Activated T-cell treated with anti-CD3 and anti-CD28 coated beads, Interleukin-2, amount 50 U/mL, for 4 hours (primary cell): ENCODE data around the gene DCXR. TPM values are rescaled to one million over a fixed set of nuclear protein-coding genes. Genes with fewer than 3 reads are reported as not detected.
A peak's percentile ranks its signal among the peaks of the same experiment; 100 is the strongest.

Experiments
- ATAC-seq, 2 donors: fragments of 200-7000 bp; cut with Tn5 transposase; one replicate each; pipeline ENCODE4 v1.10.0; 2021
- DNase-seq: peaks from one replicate; pipeline ENCODE4 v3.0.0-alpha.2; 2020
- H3K27me3 Mint-ChIP-seq: one replicate; pipeline ENCODE4 v1.8.0; 2021; ENCODE audit warnings: low read depth, mixed read lengths
- H3K36me3 Mint-ChIP-seq: one replicate; pipeline ENCODE4 v1.8.0; 2022; ENCODE audit warnings: mixed read lengths; ENCODE audit not compliant: insufficient read depth
- H3K4me1 Mint-ChIP-seq: one replicate; pipeline ENCODE4 v1.8.0; 2021; ENCODE audit warnings: low read depth, mixed read lengths
- H3K4me3 Mint-ChIP-seq: one replicate; pipeline ENCODE4 v1.8.0; 2021; ENCODE audit warnings: mild to moderate bottlenecking, moderate library complexity, mixed read lengths
- H3K9me3 Mint-ChIP-seq: one replicate; pipeline ENCODE4 v1.8.0; 2021; ENCODE audit warnings: mixed read lengths
- total RNA-seq, 3 donors: library from RNA; stranded (reverse); gene quantifications; one replicate each; pipeline ENCODE4 v1.2.1, GENCODE V29; 2021

DCXR gene
- total RNA-seq = 10 to 100 TPM; 74.2 to 88.6 (median 76.9) TPM

DNA sequence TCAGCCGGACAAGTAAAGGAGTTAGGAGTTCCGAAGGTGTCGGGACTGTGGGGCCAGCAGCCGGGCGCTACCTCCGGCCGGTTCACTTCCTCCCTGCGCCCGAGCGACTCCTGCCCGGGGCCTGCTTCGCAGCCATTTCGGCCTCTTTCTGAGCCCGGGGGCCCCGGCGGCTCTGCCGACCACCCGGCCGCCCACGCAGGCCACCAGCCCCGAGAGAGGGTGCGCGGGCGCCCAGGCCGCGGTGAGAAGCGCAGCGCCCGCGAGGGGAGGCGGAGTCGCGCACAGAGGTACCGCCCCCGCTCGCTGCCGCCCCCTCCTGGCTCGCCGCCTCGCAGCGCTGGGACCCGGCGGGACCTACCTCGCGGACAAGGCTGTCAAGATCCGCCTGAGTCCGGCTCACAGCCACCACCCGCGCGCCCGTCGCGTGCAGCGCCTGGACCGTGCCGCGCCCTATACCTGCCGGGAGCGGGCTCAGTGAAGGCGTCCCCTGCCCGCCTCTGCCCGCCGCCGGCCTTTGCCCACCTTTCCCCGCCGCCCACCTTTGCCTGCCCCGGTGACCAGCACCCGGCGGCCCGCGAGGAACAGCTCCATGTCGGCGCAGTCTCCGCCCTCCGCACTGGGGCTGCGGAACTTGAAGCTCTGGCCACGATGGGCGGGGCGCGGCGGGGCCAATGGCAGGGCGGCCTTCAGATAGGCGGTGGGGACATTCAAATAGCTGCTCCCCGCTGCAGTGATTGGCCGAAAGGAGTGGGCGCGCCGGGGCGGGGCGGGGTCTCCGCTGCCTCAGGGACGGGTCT, at the start of gene DCXR:
TSS of gene DCXR (minus strand) at position 606 of the 797 bp plus-strand sequence. CDS start at position 591, 15 bp downstream.
- ATAC-seq (peak; percentile 96 to 97), DNase-seq (peak; percentile 89)
- Mint-ChIP-seq H3K36me3 (peaks cover 8% of the 10 kb centered on the region), H3K9me3 (no peaks in the 10 kb centered on the region), H3K4me3 (peak within 1 kb of the TSS; percentile 81), H3K27me3 (no peaks in the 10 kb centered on the region), H3K4me1 (peaks cover 23% of the 10 kb centered on the region)

DNA sequence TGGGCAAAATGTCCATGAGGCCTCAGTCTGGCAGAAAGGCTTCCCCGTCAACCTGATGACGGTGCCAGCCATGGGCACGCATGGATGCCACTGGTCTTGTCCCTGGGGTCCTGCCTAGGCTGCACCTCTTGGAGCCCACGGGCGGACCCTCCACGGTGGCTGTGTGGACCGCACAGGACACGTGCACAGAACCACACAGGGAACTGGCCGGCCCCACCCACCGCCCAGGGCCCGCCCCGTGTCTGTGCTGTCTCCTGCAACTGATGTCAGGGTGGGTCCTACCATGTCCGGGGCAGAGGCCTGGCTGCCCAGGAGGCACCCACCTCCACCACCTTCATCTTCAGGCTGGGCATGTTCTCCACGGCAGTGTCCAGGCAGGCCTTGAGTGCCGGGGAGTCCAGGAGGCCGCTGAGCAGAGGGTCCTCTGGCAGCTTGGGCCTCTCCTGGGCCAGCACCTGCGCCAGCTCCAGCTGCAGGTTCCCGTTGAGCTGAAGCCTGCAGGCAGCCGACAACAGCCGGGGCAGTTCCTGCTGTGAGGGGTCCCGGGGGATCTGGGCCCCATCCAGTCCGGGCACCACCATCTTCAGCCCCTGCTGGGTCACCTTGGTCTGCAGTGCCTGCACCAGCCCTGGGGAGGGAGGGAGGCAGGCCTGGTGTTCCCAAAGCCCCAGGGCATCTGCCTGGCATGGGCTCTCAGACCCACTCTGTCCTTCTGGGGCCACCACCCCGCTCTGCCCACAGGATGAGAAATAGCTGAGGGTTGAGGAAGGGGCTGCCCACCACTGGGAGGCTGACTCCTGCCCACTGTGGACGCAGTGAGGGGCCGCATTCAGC, 48.7 kb upstream of the DCXR start:
- no peak overlapping the region for H3K4me3 Mint-ChIP-seq
- no peaks in the 10 kb centered on the region for H3K9me3 Mint-ChIP-seq
- ATAC-seq (no peak), DNase-seq (no peak)
- no peaks in the 10 kb centered on the region for H3K27me3 Mint-ChIP-seq
- H3K36me3 Mint-ChIP-seq = no peaks in the 10 kb centered on the region
- no peaks in the 10 kb centered on the region for H3K4me1 Mint-ChIP-seq

DNA sequence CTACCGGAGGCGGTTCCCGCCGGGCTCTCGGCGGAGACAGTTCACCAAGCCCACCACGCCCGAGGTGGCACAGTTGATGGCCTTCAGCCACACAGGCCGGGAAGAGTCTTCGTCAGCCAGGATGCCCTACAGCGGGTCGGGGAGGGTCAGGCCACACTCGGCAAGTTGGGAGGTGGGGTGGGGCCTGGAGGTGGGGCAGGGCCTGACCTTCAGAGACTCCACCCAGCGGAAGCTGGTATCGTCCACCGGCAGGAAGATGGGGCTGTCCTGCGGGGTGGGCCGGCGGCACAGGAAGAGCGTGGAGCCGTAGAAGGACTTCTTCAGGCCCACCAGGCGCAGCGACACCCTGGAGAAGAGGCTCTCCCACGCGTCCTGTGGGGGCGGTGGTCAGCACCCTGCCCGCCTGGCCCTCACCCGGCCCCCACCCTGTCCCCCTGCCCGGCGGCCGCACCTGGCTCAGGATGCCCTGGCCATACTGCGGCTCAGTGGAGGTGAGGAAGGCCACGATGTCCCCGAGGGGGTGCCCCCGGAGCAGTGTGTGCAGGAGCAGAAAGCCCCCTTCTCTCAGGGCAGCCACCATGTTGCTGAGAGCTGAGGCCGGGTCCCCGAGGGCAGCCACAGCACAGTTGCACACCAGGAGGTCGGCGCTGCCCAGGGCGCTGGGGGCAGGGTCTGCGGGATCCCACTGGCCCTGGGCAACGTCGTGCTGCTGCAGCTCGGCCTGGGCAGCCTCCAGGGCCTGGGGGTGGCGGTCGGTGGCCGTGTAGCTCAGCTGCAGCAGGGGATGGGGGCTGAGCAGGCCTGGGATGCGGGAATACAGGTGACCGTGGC, 47.7 kb upstream of the DCXR start:
- DNase-seq (no peak), ATAC-seq (no peak)
- H3K27me3 Mint-ChIP-seq = no peaks in the 10 kb centered on the region
- no peaks in the 10 kb centered on the region for H3K9me3 Mint-ChIP-seq
- no peaks in the 10 kb centered on the region for H3K36me3 Mint-ChIP-seq
- no peaks in the 10 kb centered on the region for H3K4me1 Mint-ChIP-seq
- no peak overlapping the region for H3K4me3 Mint-ChIP-seq

DNA sequence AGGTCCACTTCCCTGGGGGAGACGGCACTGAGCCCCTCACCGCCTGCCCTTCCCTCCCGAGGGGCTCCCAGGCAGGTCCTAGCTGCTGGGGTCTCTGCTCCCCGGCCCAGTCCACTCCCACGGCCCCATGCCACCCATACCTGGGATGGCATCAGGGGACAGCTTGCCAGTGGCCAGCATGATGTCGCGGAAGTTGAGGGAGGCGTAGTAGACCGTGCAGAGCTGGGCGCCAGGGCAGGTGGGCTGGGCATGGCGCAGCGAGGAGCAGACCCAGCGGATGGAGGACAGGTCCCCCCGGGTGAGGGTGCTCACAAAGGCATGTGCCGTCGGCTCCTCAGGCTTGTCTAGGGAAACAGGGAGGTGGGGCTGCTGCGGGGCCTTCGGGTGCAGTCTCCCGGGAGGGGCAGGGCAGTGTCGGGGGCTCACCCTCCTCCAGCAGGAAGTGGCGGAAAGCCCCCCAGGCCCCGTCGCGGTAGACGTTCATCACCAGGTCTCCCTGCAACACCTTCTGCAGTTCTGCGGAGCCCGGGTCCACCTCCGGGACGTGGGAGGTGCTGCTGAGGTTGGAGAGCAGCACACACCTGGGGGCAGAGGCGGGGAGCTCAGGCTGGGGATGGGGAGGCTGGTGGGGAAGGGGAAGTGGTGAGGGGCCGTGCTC, 47.0 kb upstream of the DCXR start:
- no peaks in the 10 kb centered on the region for H3K9me3 Mint-ChIP-seq
- H3K27me3 Mint-ChIP-seq = no peaks in the 10 kb centered on the region
- no peak overlapping the region for H3K4me3 Mint-ChIP-seq
- H3K36me3 Mint-ChIP-seq = no peaks in the 10 kb centered on the region
- DNase-seq (no peak), ATAC-seq (no peak)
- no peaks in the 10 kb centered on the region for H3K4me1 Mint-ChIP-seq

DNA sequence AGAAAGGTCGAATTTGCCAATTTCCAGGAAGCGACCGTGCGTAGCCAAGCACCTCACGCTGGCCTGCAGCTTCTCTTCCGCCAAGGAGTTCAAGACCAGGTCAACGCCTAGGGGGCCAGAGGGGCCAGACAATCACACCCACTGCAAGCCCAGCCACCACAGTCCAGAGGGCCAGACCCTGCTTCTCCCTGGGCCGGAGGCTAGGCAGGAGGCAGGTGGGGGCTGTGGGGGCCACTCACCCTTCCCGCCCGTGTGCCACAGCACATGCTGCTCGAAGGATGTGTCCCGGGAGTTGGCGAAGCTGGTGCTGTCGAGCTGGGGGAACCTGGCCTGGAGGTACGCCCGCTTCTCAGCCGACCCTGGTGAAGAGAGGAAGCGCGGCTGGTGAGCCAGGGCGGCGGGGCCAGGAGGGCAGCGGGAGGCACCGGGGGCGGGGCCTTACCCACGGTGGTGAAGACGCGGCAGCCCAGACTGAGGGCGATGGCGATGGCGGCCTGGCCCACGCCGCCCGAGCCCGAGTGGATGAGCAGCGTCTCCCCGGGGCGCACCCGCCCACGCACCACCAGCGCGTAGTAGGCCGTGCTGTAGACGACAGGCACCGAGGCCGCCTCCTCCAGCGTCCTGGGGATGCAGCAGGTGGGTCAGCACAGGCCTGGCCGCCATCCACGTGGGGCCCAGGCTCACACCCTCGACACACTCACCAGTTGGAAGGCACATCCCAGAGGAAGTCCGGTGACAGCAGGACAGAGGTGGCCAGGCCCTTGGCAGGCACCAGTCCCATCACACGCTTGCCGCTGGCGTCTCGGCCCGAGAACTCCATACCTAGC, 46.2 kb upstream of the DCXR start:
- no peaks in the 10 kb centered on the region for H3K9me3 Mint-ChIP-seq
- H3K4me1 Mint-ChIP-seq = no peaks in the 10 kb centered on the region
- no peaks in the 10 kb centered on the region for H3K36me3 Mint-ChIP-seq
- no peak overlapping the region for H3K4me3 Mint-ChIP-seq
- DNase-seq = no peak
- ATAC-seq = no peak
- no peaks in the 10 kb centered on the region for H3K27me3 Mint-ChIP-seq

DNA sequence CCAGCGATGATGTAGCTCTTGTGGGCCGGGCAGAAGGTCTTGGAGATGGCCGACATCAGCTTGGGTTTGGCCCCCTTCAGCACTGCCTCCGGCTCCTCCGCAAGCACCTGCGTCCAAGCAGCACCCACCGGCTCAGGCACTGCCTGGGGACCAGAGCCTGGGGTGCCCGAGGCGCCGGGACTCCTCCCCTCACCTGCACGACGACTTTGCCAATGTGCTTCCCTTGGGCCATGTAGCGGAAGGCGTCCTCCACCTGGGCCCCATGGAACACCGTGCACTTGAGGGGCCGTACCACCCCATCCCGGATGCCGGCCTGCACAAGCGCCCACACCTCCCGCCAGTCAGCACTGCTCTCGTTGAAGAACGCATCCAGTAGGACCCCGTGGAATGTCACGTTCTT, 45.5 kb upstream of the DCXR start:
- DNase-seq (no peak), ATAC-seq (no peak)
- Mint-ChIP-seq H3K27me3 (no peaks in the 10 kb centered on the region), H3K4me1 (no peaks in the 10 kb centered on the region), H3K4me3 (no peak overlapping the region), H3K9me3 (no peaks in the 10 kb centered on the region), H3K36me3 (peaks cover 2% of the 10 kb centered on the region)

DNA sequence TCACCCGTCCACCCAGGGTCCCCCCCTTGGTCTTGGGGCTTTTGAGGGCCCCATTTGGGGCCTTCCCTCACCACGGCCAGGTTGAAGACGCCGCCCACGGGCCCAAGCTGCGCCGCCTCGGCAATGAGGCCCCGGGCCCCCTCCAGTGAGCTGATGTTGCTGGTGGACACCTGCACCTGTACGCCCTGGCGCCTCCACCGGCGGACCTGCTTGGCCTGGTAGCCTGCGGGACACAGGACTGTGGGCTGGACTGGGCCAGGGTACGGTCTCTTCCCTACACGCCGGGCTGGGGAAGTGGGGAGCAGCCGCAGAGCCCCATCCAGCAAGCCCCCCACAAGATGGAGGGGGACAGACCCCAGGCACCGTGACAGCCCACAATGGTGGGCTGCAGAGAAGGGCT, 45.0 kb upstream of the DCXR start:
- peaks cover 2% of the 10 kb centered on the region for H3K36me3 Mint-ChIP-seq
- no peak for DNase-seq
- H3K4me3 Mint-ChIP-seq = no peak overlapping the region
- no peak for ATAC-seq
- H3K9me3 Mint-ChIP-seq = no peaks in the 10 kb centered on the region
- no peaks in the 10 kb centered on the region for H3K4me1 Mint-ChIP-seq
- H3K27me3 Mint-ChIP-seq = no peaks in the 10 kb centered on the region

DNA sequence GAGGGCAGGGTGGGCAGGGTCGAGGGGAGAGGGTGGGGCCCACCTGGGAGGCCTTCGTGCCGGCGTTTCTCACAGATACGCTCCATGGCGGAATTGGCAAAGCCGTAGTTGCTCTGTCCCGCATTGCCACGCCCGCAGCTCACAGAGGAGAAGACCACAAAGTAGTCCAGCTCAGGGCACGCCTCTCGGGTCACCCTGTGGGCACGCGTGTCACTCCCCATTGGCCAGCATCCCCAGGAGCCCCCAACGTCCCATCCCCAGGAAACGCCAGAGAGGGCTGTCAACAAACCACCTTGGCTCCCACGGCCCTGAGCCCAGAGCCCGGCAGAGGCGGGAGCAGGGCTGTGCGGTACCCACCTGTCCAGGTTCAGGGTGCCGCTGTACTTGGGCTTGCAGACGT, 44.5 kb upstream of the DCXR start:
- no peaks in the 10 kb centered on the region for H3K27me3 Mint-ChIP-seq
- peaks cover 2% of the 10 kb centered on the region for H3K36me3 Mint-ChIP-seq
- no peaks in the 10 kb centered on the region for H3K4me1 Mint-ChIP-seq
- DNase-seq (no peak), ATAC-seq (no peak)
- H3K4me3 Mint-ChIP-seq = no peak overlapping the region
- no peaks in the 10 kb centered on the region for H3K9me3 Mint-ChIP-seq

DNA sequence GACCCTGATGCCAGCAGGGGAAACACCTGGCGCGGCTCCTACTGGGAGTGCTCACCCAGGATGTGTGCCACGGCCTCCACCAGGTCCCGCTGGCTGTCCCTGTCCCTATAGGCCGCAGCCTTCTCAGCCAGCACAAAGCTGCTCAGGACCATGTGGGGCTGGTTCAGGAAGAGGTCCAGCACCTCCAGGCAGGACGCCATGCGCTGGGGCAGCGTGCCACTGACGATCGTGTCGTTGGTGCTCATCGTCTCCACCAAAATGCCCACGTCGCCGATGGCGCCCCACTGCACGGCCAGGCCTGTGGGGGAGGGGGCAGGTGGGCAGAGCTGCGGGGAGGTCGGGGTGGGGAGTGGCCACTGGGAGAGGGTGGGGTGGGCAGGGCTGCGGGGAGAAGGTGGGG, 44.0 kb upstream of the DCXR start:
- H3K4me3 Mint-ChIP-seq = no peak overlapping the region
- no peaks in the 10 kb centered on the region for H3K27me3 Mint-ChIP-seq
- no peak for ATAC-seq
- no peak for DNase-seq
- no peaks in the 10 kb centered on the region for H3K9me3 Mint-ChIP-seq
- peaks cover 2% of the 10 kb centered on the region for H3K36me3 Mint-ChIP-seq
- no peaks in the 10 kb centered on the region for H3K4me1 Mint-ChIP-seq

DNA sequence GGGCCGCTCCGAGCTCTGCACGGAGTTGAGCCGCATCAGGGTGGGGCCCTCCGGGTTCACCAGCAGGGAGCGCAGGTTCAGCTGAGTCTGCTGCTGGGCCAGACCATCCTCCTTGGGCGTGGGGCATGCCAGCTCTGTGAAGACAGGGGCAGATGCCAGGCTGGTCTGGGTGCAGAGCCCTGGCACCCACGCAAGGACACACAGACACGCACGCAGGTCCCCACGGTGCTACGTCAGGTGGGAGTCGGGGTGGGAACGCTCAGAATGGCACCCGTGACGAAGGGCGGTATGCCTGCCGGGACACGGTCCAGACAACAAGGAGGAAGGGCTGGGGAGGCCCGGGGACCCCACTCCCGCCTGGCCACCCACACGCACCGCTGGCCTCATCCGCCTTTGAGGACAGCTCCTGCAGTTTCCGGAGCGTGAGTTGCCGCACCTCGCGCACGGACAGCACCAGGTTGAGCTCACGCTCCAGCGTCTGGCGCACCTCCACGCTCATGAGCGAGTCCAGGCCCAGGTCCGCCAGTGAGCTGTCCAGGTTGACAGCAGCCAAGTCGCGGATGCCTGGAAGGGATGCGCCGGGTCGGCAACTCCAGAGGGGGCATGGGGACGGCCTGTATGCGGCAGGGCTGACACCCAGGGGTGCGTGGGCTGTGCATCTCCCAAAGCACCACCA, 43.4 kb upstream of the DCXR start:
- ATAC-seq = no peak
- no peaks in the 10 kb centered on the region for H3K4me1 Mint-ChIP-seq
- no peaks in the 10 kb centered on the region for H3K27me3 Mint-ChIP-seq
- no peaks in the 10 kb centered on the region for H3K9me3 Mint-ChIP-seq
- H3K36me3 Mint-ChIP-seq = peaks cover 2% of the 10 kb centered on the region
- no peak for DNase-seq
- no peak overlapping the region for H3K4me3 Mint-ChIP-seq

DNA sequence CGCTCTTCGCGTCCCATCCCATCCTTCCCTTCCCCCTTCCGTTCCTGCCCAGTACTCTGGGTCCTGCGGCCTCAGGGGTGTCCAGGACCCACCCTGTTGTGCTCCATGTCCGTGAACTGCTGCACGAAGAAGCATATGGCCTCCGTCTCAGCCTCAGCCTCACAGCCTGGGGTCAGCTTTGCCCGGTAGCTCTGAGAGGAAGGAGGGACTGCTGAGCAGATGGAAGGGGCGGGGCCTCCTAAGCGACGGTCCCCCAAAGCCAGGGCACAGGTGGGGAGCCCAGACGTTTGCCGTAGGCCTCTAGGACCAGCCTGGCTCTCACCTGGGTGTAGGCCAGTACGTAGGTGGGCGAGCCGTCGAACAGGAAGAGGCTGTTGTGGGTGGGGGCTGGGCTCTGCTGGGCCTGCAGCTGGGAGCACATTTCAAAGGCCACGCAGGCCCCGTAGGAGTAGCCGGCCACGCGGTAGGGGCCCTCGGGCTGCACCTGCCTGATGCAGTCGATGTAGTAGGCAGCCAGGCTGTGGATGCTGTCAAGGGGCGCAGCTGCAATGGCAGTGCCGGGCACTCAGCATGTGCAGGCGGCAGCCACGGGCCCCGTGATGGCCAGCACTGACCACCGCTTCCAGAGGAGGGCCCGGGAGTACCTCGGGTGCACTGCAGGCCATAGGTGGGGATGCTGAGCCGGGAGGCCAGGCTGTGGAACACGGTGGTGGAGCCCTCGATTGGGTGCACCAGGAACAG, 42.7 kb upstream of the DCXR start:
- Mint-ChIP-seq H3K4me3 (no peak overlapping the region), H3K4me1 (no peaks in the 10 kb centered on the region), H3K36me3 (peaks cover 2% of the 10 kb centered on the region), H3K9me3 (no peaks in the 10 kb centered on the region), H3K27me3 (no peaks in the 10 kb centered on the region)
- no peak for ATAC-seq
- no peak for DNase-seq

DNA sequence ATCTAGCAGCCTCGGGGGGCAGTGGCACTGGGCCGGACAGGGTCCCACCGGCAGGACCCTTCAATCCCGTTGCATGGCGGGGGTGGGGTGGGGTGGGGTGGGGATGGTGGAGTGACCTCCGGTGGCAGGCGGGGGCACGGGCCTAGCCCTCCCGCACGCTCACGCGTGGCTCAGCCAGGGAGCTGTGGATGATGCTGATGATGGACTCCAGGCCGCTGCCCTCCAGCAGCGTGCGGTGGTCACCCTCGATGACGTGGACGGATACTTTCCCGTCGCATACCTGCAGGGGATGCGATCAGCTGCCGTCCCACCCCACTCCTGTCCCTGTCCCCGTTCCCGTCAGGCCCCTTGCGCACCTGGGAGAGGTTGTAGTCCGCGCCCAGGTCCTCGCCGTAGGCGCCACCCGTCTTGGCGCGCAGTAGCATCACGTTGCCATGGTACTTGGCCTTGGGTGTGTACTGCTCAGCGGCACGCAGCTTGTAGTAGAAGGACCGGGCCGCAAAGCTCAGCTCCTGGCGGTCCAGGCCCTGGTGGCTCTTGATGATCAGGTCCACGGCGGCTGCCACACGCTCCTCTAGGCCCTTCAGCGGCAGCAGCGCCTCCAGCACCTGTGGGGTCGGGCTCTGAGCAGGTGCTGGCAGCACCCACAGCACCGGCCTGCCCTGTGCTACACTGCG, 41.6 kb upstream of the DCXR start:
- Mint-ChIP-seq H3K4me1 (no peaks in the 10 kb centered on the region), H3K36me3 (peaks cover 2% of the 10 kb centered on the region), H3K4me3 (no peak overlapping the region), H3K27me3 (no peaks in the 10 kb centered on the region), H3K9me3 (no peaks in the 10 kb centered on the region)
- ATAC-seq (no peak), DNase-seq (no peak)
